ENCODE measurements around the gene TAF12.
"Not testable (repeated sequence)": the region's sequence is repeated elsewhere in the genome, so short reads cannot be mapped to it uniquely, and the experiment has no call there.

TAF12 gene, protein sequence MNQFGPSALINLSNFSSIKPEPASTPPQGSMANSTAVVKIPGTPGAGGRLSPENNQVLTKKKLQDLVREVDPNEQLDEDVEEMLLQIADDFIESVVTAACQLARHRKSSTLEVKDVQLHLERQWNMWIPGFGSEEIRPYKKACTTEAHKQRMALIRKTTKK

DNA sequence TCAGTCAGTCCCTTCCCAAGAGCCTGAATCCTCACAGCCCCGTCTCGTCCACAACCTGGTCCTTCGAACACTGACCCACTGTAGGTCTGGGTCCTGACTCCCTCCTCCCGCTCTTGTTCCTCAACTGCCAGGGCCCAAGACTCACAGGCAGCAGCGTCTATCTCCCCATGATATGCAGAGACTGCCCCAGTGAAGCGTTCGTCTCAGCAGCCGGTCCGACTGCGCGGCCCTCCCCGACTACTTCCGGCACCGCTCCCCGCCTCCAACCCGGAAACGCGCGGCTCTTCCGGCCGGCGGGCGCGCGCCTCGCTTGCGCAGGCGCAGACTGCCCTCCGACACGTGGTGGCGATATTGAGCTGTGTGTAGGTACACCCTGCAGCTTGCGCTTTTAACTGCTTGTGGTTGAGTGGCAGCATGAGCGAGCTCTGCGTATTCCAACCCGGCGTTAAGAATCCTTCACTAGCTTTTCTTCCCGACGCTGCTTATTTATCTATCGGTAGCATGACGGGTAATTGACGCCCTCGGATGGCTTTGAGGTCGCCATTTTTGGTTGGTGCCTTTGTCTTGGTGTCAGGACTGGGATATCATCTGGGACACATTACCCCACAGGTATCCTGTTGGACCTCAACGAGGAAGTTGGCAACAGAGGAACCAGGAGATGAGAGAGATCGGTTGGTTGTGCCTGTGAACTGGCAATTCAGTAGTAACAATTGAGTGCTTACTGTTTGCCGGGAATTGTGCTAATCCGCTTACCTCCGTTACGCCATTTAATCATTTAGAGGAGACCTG, at the start of gene TAF12:
TSS of gene TAF12 (minus strand) at position 221 of the 789 bp plus-strand sequence. CDS start 20,986 bp downstream, outside the sequence.
- peak; percentile 96 for DNase-seq

DNA sequence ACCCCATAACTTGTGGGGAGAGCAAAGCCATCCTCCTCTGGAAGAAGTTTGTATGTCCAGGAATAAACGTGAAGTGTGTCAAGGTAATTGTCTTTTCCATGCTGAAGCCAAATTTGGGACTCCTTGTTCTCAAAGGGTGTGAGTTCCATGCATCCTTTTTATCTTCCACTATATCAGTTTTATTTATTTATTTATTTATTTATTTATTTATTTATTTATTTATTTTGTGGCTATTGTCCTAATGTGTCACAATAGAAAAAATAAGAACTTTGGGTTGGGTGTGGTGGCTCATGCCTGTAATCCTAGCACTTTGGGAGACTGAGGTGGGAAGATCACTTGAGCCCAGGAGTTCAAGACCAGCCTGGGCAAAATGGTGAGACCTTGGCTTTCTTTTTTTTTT, 48.8 kb upstream of the TAF12 start:
- not testable (repeated sequence) for DNase-seq

DNA sequence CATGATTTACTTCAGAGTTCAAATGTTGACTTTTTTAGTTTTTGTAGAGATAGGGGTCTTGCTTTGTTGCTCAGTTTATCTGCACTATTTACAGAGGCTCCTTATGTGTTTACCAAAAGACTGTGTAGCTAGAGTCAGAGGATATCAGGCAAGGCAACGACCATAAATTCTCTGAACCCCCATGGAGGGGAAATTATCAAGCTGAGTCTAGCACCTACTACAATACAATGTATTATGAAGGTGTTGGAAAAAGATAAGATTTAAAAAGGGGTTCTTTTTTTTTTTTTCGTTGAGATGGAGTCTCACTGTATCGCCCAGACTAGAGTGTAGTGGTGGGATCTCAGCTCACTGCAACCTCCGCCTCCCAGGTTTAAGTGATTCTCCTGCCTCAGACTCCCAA, 42.1 kb upstream of the TAF12 start:
- DNase-seq, result no peak

DNA sequence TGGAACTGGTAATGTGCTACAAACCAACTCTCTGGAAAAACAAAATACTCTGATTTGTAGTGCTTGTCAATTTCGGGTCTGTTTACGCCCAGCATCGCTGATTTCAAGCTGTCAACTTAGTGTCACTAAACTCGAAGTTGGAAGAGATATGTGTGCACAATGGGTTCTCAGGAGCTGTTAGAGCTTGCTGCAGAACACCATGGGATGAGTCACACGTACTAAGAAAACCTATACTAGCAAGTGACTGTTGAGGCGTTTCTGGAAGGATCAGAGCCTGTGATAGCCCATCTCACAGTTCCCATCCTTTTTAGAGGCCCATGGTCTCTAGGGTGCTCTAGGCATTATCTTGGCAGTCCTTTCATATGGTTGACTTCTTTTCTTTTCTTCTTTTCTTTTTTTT, 40.0 kb upstream of the TAF12 start:
- DNase-seq, result no peak

DNA sequence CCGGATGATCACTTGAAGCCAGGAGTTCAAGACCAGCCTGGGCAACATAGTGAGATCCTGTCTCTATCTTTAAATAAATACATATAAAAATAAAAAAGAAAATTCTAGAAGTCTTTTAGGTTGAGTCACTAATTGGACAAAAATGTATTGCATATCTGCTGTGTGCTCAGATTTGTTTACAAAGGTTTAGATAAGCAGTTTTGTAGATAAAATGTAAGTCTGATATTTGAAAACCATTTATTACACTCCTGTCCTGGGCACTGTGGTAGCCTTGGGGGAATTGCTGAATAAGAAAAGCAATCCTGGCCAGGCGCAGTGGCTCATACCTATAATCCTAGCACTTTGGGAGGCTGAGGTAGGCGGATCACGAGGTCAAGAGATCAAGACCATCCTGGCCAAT, 37.3 kb upstream of the TAF12 start:
- no peak for DNase-seq

DNA sequence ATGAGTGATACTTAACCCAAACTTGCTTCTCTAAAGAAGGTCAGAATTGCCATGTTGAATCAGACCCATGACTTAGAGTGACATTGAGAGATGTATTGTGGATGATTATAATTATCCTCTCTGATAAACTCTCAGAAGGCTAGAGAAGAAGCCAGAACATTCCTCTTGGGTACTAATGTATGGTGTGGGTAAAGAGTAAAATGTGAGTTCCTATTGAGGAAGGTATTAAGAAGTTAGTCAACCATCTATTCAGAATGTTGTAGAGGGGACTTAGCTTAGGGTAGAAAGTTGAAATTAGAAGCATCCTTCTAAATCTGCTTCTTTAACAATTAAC, 33.0 kb upstream of the TAF12 start:
- no peak for DNase-seq

DNA sequence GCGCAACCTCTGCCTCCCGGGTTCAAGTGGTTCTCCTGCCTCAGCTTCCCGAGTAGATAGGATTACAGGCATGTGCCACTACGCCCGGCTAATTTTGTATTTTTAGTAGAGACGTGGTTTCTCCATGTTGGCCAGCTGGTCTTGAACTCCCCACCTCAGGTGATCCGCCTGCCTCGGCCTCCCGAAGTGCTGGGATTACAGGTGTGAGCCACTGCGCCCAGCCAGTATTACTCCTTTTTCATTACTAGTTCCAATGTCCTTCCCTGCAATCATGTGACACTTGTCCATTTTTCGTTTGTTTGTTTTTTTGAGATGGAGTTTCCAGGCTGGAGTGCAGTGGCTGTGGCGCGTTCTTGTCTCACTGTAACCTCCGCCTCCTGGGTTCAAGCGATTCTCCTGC, 30.1 kb upstream of the TAF12 start:
- DNase-seq, result not testable (repeated sequence)

DNA sequence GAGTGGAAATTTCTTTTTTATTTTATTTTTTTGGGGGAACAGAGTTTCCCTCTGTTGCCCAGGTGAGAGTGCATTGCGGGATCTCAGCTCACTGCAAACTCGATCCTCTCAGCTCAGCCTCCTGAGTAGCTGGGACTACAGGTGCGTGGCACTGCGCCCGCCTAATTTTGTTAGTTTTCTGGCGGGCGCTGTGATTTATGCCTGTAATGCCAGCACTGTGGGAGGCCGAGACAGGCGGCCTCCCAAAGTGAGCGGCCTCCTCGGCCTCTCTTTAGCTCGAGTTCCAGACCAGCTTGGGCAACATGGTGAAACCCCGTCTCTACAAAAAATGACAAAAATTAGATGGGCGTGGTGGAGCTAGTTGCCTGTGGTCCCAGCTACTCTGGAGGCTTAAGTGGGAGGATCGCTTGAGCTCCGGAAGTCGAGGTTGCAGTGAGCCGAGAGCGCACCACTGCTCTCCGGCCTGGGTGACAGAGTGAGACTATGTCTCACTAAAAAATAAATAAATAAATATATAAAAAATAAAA, 28.4 kb upstream of the TAF12 start:
- no peak for DNase-seq

DNA sequence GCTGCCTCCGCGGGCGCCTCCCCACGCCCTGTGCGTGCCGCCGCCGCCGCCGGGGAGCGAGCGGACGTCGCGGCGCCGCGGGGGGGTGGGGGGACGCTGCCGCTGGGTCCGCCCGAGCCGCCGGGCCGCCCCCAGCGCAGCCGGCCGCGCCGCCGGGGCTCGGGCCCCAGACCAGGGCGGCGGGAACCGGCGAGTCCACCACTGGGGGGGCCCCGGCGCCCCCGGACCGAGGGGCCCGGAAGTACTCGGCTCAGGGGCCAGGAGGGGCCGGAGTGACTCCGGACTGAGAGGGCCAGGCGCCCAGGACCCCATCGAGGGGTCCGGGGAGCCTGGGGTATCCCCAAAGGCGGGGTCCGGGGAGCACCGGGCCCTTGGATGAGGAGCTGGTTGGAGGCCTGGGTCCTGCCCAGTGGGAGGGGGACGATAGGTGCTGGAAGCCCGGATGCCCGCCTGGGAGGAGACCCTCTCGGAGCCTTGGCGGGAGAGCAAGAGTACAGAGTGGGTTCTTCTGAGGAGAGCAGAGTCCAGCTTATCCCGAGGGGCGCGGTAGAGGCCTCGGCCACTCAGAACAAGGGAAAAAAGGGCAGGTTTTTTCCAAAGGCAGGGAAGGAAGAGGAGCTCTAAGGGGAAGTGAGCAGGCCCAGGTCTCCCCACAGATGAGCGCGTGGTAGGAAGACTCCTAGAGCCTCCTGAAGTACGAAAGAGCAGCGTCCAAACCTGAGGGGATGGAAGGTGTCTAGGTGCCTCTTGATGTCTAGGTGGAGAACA, 26.3 kb upstream of the TAF12 start:
- peak; percentile 58 for DNase-seq

DNA sequence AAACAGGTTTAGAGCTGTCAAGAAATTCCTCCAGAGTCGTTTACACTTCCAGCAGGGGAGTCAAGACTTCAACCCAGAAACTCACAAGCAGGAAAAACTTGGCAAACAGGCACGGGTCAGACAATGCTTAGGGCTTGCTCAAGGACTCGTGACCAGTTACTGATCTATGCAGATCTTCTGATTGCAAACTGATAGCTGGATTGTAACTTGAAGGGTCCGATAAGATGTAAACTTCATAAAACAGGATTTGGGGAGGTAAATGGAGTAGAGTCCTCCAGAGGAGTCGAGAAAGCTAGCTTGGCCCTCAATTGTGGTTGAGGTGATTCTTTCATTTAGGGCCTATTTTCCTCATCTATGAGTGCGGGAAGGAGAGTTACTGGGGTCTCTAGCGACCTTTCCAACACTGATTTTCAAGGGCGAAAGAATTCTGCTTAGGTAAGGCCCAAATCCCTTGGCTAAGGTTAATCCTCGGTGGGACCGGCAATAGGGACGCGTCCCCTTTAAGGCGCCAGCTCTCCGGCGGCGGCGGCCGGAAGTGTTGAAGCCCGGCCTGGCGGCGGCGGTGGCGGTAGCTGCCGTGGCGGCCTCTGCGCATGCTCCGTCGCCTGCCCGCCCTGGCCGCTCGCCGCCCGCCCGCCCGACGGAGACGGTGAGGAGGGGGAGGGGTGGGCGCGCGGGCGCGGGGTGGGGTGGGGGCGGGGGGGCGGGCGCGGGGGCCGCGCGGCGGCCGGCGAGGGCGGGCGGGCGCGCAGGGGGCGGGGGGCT, 25.5 kb upstream of the TAF12 start, which contains the start of gene GMEB1:
TSS of gene GMEB1 (plus strand) at position 594 of the 765 bp plus-strand sequence. CDS start 14,829 bp downstream, outside the sequence.
- peak; percentile 91 for DNase-seq

DNA sequence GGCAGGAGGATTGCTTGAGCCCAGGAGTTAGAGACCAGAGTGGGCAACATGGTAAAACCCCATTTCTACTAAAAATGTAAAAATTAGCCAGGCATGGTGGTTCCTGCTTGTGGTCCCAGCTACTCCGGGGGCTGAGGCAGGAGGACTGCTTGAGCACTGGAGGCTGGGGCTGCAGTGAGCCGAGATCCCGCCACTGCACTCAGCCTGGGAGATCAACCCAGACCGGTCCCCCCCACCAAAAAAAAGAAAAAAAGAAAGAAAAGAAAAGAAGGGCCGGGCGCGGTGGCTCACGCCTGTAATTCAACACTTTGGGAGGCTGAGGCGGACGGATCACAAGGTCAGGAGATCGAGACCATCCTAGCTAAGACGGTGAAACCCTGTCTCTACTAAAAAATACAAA, 23.9 kb upstream of the TAF12 start:
- DNase-seq, result no peak

DNA sequence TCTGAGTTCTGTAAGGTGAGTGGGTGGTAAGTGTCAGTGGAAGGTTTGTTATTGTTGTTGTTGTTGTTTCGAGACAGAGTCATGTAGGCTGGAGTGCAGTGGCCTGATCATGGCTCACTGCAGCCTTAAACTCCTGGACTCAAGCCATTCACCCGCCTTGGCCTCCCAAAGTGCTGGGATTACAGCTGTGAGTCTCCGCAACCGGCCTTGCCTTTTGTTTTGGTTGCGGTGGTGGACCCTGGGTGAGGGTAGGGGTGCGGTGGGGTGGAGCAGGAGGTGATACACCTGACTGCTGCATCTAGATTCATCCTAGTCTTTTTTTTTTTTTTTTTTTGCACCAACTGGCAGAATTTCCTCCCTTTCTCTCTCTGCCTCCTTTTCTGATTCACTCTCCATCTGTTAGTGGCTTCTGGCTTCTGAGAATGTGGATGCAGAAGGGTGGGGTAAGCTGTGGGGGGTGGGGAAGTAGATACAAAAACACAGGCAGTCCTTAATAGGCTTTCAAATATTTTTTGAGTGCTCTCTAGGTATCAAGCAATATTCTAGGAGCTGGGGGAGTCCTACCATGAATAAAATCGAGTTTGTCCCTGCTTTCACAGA, 21.1 kb upstream of the TAF12 start:
- no peak for DNase-seq

DNA sequence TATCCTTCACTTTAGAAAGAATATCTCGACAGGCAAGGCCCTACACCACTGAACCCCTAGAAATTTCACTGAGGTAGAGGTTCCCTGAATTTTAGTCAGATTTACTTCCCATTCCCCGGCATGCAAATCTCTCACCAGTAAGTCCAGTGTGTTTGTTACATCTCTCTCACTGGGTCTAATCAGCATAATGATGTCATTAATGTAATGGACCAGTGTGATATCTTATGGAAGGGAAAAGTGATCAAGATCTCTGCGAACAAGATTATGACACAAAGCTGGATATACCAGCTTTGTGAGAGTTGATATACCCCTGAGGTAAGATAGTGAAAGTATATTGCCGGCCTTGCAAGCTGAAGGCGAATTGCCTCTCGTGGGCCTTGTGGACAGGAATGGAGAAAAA, 13.5 kb upstream of the TAF12 start:
- DNase-seq, result no peak

DNA sequence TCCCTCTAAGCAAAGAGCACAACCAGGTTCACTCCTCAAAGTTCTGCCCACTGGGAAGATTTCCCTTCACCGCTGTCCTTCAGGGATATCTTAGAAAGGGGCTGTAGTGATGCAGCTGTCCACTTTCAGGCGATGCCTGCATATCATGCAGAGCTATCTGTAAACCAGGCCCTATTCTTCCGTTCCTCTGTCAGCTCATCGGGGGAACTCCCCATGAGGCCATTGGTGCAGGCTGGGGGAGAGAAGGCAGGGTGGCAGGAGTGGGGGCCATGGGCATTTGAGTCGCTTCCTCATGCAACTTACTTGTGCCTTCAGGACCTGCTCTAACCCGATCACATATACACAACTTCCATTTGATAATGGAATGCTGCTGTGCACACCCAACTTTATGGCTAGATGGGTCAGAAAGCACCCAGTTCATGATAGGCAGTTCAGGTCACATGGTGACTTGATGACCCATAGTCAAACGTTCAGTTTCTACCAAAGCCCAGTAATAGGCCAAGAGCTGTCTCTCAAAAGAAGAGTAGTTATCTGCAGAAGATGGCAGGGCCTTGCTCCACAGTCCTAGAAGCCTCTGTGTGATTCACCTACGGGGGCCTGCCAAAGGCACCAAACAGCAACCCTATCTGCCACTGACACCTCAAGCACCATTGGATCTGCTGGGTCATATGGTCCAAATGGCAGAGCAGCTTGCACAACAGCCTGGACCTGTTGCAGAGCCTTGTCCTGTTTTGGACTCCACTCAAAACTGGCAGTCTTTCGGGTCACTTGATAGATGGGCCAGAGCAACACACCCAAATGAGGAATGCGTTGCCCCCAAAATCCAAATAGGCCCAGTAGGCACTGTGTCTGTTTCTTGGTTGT, 12.8 kb upstream of the TAF12 start:
- not testable (repeated sequence) for DNase-seq

DNA sequence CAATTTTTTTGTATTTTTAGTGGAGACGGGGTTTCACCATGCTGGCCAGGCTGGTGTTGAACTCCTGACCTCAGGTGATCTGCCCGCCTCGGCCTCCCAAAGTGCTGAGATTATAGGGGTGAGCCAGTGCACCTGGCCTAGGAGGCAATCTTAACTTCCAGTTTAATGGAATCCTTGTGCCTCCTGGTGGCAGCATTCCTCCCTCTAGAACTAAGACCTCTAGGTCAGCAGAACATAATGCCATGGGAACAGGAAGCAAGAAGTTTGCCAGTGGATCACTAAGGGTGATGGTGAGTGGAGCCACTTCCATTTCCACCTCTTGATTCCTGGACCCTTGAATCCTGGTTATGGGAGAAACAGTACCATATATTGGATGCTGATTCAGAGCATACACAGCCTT, 11.0 kb upstream of the TAF12 start:
- DNase-seq, result peak; percentile 40

DNA sequence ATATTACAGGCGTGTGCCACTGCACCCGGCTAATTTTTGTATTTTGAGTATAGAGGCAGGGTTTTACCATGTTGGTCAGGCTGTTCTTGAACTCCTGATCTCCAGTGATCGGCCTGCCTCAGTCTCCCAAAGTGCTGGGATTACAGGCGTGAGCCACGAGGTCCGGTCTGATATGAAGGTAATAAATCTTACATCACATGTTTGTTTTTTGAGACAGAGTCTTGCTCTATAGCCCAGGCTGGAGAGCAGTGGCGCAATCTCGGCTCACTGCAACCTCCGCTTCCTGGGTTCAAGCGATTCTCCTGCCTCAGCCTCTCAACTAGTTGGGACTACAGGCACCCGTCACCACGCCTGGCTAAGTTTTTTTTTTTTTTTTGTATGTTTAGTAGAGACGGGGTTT, 10.2 kb upstream of the TAF12 start:
- not testable (repeated sequence) for DNase-seq

DNA sequence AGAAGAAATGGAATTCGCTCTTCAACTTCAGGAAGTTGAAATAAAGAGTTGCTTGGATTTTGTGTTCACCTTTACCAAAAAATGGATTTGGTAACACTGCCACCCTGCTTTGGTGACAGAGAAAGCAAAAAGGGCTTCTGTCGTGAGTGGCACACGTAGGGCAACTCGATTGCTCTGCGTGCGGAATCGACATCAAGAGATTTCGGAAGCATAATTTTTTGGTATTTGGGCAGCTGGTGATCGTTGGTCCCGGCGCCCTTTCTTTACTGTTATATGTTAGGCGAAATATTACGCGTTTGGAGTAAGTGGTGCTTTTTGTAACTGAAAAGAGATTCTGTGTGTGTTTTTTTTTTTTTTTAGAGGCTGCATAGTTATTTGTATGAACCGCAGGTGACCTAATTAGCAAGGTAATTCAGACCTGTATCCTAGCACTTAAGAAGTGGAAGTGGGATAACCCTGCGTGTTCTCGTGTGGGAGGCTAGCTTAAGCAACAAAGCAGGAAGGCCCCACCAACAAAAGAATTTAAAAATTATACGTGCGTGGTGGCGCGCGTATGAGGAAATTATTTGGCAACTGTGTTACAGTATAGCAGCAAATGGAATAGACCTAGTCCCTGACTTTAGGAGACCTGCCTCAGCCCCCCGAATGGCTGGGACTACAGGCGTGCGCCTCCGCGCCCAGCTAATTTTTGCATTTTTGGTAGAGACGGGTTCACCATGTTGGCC, 5.8 kb upstream of the TAF12 start, which contains the start of gene RNU11:
TSS of gene RNU11 (plus strand) at position 127 of the 725 bp plus-strand sequence.
- peak; percentile 99 for DNase-seq

DNA sequence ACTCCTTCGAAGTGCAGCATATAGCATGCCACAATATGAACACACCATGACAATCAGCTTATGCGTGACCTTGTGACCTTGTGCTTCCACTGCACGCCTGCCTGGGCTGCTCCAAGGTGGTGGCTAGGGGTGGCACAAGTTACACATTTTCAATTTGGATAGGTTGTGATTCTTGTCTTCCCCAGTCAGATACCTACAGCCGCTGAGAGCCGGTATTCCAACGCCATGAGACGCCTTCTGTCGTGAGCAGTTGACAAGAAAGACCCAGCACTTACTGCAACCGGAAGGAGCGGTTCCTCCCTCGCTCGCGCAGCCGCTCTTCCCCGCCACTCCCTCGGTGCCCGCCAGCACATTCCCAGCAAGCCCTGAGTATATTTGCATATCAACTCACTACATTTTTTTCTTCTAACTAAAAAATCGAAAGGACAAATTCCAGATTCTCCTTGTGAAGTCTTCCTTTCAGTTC, 5.2 kb upstream of the TAF12 start:
- DNase-seq, result peak; percentile 96

DNA sequence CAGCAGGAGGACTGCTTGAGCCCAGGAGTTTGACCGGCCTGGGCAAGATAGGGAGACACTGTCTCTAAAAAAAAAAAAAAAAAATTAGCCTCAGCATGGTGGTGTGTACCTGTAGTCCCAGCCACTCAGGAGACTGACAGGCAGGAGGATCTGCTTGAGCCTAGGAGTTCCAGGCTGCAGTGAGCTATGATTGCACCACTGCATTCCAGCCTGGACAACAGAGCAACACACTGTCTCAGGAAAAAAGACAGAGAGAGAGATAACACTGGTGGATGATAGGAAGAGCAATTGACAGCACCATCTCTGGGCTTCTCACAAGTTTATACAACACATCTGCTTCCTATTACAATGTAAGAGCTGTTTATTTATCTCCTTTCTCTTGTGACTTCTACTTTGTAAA, 3.2 kb upstream of the TAF12 start:
- no peak for DNase-seq

DNA sequence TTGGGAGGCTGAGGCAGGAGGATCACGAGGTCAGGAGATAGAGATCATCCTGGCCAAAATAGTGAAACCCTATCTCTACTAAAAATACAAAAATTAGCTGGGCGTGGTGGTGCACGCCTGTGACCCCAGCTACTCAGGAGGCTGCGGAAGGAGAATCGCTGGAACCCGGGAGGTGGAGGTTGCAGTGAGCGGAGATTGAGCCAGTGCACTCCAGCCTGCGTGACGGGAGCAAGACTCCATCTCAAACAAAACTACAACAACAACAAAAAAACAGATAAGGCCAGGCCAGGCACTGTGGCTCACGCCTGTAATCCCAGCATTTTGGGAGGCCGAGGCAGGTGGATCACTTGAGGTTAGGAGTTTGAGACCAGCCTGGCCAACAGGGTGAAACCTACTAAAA, 2.5 kb upstream of the TAF12 start:
- DNase-seq, result not testable (repeated sequence)
